Keratinocyte (primary cell): ENCODE data around the gene NANOS3. TPM values are rescaled to one million over a fixed set of nuclear protein-coding genes. Genes with fewer than 3 reads are reported as not detected.
A peak's percentile ranks its signal among the peaks of the same experiment; 100 is the strongest.

Source experiments
- DNase-seq: peaks from one replicate; pipeline ENCODE4 v3.0.0-alpha.2; 2011; ENCODE audit warnings: low read depth, missing footprints, low spot score
- FAIRE-seq: peaks from 2 replicates; lab custom pipeline; 2011; peaks lifted over from hg19 to GRCh38; lab: Jason Lieb, UNC
- H2AFZ ChIP-seq: 2 replicates; pipeline ENCODE4 v1.6.0; 2012; ENCODE audit warnings: low read length, control low read depth, inconsistent platforms; ENCODE audit not compliant: control insufficient read depth
- H3K27ac ChIP-seq: 2 replicates; pipeline ENCODE4 v1.5.1; 2011; ENCODE audit warnings: low read length; ENCODE audit not compliant: control insufficient read depth, insufficient read depth
- H3K27me3 ChIP-seq: 3 replicates; pipeline ENCODE4 v1.6.0; 2011; ENCODE audit warnings: low read length; ENCODE audit not compliant: control insufficient read depth, insufficient read depth; ENCODE audit errors: extremely low read depth
- H3K36me3 ChIP-seq, 2 experiments: 2 replicates in 1 of 2; 3 replicates in 1 of 2; pipeline ENCODE4 v1.5.1; 2011; ENCODE audit warnings: low read length in 2 of 2, mild to moderate bottlenecking in 1 of 2; ENCODE audit not compliant: control insufficient read depth in 2 of 2, insufficient read depth in 2 of 2; ENCODE audit errors: extremely low read depth in 1 of 2
- H3K4me1 ChIP-seq: 3 replicates; pipeline ENCODE4 v1.5.1; 2011; ENCODE audit warnings: low read length; ENCODE audit not compliant: control insufficient read depth, insufficient read depth; ENCODE audit errors: extremely low read depth
- H3K4me2 ChIP-seq: 3 replicates; pipeline ENCODE4 v1.6.0; 2011; ENCODE audit warnings: low read depth, low read length; ENCODE audit not compliant: control insufficient read depth, insufficient read depth; ENCODE audit errors: extremely low read depth
- H3K4me3 ChIP-seq, 3 experiments: fragments of 200-600 bp in 1 of 3; sonication (generic) in 1 of 3; 2 replicates in 2 of 3; 3 replicates in 1 of 3; pipeline ENCODE4 v1.5.1; 2011 to 2016; ENCODE audit warnings: low read length in 3 of 3, mild to moderate bottlenecking in 3 of 3, control low read depth in 2 of 3, inconsistent platforms in 1 of 3, low read depth in 1 of 3, mixed read lengths in 1 of 3, mixed run types in 1 of 3, moderate library complexity in 1 of 3; ENCODE audit not compliant: control insufficient read depth in 2 of 3, insufficient read depth in 2 of 3; ENCODE audit errors: extremely low read depth in 1 of 3
- H3K79me2 ChIP-seq: 2 replicates; pipeline ENCODE4 v1.6.0; 2012; ENCODE audit warnings: low read length; ENCODE audit not compliant: control insufficient read depth, insufficient read depth
- H3K9ac ChIP-seq: 3 replicates; pipeline ENCODE4 v1.6.0; 2011; ENCODE audit warnings: low read length; ENCODE audit not compliant: control insufficient read depth, insufficient read depth; ENCODE audit errors: extremely low read depth
- H3K9me1 ChIP-seq: 3 replicates; pipeline ENCODE4 v1.6.0; 2011; ENCODE audit warnings: low read length; ENCODE audit not compliant: control insufficient read depth, insufficient read depth; ENCODE audit errors: extremely low read depth
- H3K9me3 ChIP-seq: 2 replicates; pipeline ENCODE4 v1.5.1; 2012; ENCODE audit warnings: low read depth, low read length; ENCODE audit not compliant: control insufficient read depth
- H4K20me1 ChIP-seq: 3 replicates; pipeline ENCODE4 v1.6.0; 2011; ENCODE audit warnings: low read length; ENCODE audit not compliant: control insufficient read depth, insufficient read depth; ENCODE audit errors: extremely low read depth
- CTCF ChIP-seq, 3 experiments: IDR thresholded peaks in 1 of 3; conservative IDR thresholded peaks in 1 of 3; optimal IDR thresholded peaks in 1 of 3; 2 replicates in 2 of 3; 3 replicates in 1 of 3; pipeline versions ENCODE3 to v1.5.1; 2011; ENCODE audit warnings: low read length in 3 of 3, mild to moderate bottlenecking in 3 of 3, moderate library complexity in 2 of 3, control low read depth in 1 of 3, inconsistent platforms in 1 of 3; ENCODE audit not compliant: insufficient read depth in 2 of 3; ENCODE audit errors: extremely low read depth in 1 of 3
- EZH2 ChIP-seq: IDR thresholded peaks from one replicate; pipeline ENCODE4 v1.6.1; 2012; ENCODE audit warnings: inconsistent platforms, mild to moderate bottlenecking, low read length, moderate library complexity
- dilution Hi-C: fragments of 300-500 bp; cut with MboI; formaldehyde crosslinking; loops from one replicate; pipeline ENCODE4 v1.7.0; 2020; ENCODE audit warnings: low sequenced_read_pairs; ENCODE audit not compliant: extremely low pct_ligation_motif_present
- polyA plus RNA-seq, 5 experiments: library from polyadenylated mRNA; depleted of rRNA in 3 of 5; stranded (reverse) in 3 of 5; stranded (forward) in 1 of 5; unstranded in 1 of 5; fragments of >200 nt; gene quantifications; 1 replicate in 1 of 5; 2 replicates in 3 of 5; 3 replicates in 1 of 5; pipeline versions ENCODE4 v1.2.1 to v1.2.3, GENCODE V29; 2011 to 2012; ENCODE audit warnings: missing spikeins in 2 of 5, low read depth in 1 of 5, low replicate concordance in 1 of 5

The NANOS3 gene
- polyA plus RNA-seq, 1 donor (not counting 4 experiments of a cell fraction or from before 2014, with no cell fraction given), result 0.18 TPM

GRCh38 chr19:13831537-13832467, 45.1 kb upstream of the NANOS3 start:
- peaks cover 41% of the 10 kb centered on the region for H4K20me1 ChIP-seq
- TF ChIP-seq EZH2 (no peak), CTCF (optimal IDR thresholded peaks at IDR 0.05 in 1 of 3, IDR thresholded peaks at IDR 0.05 in 1 of 3, conservative IDR thresholded peaks at IDR 0.05 in 1 of 3; ENCODE audit: extremely low read depth in 1 of 3, insufficient read depth in 2 of 3, low read length in 3 of 3) (no peak)
- H3K4me3 ChIP-seq, result no peak overlapping the region
- no peaks in the 10 kb centered on the region for H3K9me3 ChIP-seq
- H2AFZ ChIP-seq, result no peak overlapping the region
- H3K27me3 ChIP-seq, result no peaks in the 10 kb centered on the region
- H3K9ac ChIP-seq, result no peak overlapping the region
- H3K27ac ChIP-seq, result no peak overlapping the region
- peaks cover 2% of the 10 kb centered on the region for H3K79me2 ChIP-seq
- no peak overlapping the region for H3K4me2 ChIP-seq
- dilution Hi-C loops, result no loop called here
- DNase-seq (no peak), FAIRE-seq (no peak)
- H3K9me1 ChIP-seq, result no peaks in the 10 kb centered on the region
- peaks cover 9% of the 10 kb centered on the region for H3K4me1 ChIP-seq
- peaks cover 21 to 22% of the 10 kb centered on the region in 2 experiments for H3K36me3 ChIP-seq

GRCh38 chr19:13833330-13834243, 43.3 kb upstream of the NANOS3 start:
- H3K9me1 ChIP-seq, result no peaks in the 10 kb centered on the region
- H3K4me2 ChIP-seq, result no peak overlapping the region
- no peak overlapping the region for H3K4me3 ChIP-seq
- DNase-seq (no peak), FAIRE-seq (no peak)
- H3K27ac ChIP-seq, result peak overlapping the region; percentile 70
- H3K27me3 ChIP-seq, result no peaks in the 10 kb centered on the region
- peaks cover 20% of the 10 kb centered on the region for H3K4me1 ChIP-seq
- peak overlapping the region; percentile 45 for H3K9ac ChIP-seq
- no peaks in the 10 kb centered on the region for H3K9me3 ChIP-seq
- peaks cover 55% of the 10 kb centered on the region for H4K20me1 ChIP-seq
- H2AFZ ChIP-seq, result no peak overlapping the region
- dilution Hi-C loops, result no loop called here
- TF ChIP-seq EZH2 (no peak), CTCF (optimal IDR thresholded peaks at IDR 0.05 in 1 of 3, IDR thresholded peaks at IDR 0.05 in 1 of 3, conservative IDR thresholded peaks at IDR 0.05 in 1 of 3; ENCODE audit: extremely low read depth in 1 of 3, insufficient read depth in 2 of 3, low read length in 3 of 3) (peak; percentile 56 to 78 (median 67))
- peaks cover 23 to 28% of the 10 kb centered on the region in 2 experiments for H3K36me3 ChIP-seq
- H3K79me2 ChIP-seq, result peaks cover 12% of the 10 kb centered on the region
